Hepatocyte (in vitro differentiated cells): ENCODE measurements around the gene TRMT11.

Experiments used
- EZH2 ChIP-seq: fragments of 200-600 bp; sonication (generic); IDR thresholded peaks from 2 replicates; pipeline ENCODE4 v1.6.1; 2016; ENCODE audit warnings: antibody characterized with exemption, mild to moderate bottlenecking, borderline replicate concordance
- EZH2phosphoT487 ChIP-seq: fragments of 200-600 bp; sonication (generic); IDR thresholded peaks from one replicate; pipeline ENCODE4 v1.6.1; 2018; ENCODE audit warnings: antibody characterized with exemption, mild to moderate bottlenecking, low read depth, moderate library complexity; ENCODE audit not compliant: unreplicated experiment, severe bottlenecking
- TF ChIP-seq, protein P1 (sequence below): fragments of 200-600 bp; sonication (generic); IDR thresholded peaks from 2 replicates; pipeline ENCODE4 v1.5.1; 2016; ENCODE audit warnings: antibody characterized with exemption, mild to moderate bottlenecking; ENCODE audit not compliant: poor library complexity

DNA sequence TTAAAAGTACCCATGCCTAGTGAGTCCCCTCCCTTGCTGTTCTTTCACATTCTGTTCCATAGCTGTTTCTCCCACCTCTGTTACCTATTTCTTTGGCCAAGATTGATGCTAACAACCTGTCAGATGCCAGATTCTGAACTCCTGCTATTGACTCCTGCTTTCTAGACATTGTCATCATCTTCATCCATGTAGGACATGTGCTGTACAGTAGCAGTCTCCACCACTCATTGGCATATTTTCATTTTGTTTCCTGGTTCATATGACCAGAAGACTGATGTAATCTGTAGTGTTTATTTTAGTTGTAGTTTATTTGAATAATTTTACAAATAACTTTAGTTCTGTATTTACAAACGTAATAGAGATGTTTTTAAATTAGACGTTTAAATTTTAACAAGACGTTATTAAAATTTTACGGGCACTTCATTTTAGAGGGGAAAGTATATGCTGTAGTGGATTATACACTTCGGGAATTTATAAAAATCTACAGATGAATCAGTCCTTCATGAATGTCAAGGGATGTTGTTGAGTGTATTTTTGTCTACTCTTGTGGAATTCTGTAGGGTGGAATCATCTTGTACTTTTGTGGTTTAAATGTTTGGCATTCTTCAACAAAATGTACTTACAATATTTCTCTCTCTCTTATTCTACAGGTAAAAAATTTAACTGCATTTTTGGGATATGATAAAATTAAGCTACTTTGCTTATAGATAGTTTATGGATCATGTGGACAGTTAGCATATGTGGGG, 34.1 kb downstream of the TRMT11 start:
- TF ChIP-seq, protein P1, sequence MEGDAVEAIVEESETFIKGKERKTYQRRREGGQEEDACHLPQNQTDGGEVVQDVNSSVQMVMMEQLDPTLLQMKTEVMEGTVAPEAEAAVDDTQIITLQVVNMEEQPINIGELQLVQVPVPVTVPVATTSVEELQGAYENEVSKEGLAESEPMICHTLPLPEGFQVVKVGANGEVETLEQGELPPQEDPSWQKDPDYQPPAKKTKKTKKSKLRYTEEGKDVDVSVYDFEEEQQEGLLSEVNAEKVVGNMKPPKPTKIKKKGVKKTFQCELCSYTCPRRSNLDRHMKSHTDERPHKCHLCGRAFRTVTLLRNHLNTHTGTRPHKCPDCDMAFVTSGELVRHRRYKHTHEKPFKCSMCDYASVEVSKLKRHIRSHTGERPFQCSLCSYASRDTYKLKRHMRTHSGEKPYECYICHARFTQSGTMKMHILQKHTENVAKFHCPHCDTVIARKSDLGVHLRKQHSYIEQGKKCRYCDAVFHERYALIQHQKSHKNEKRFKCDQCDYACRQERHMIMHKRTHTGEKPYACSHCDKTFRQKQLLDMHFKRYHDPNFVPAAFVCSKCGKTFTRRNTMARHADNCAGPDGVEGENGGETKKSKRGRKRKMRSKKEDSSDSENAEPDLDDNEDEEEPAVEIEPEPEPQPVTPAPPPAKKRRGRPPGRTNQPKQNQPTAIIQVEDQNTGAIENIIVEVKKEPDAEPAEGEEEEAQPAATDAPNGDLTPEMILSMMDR, result no peak
- TF ChIP-seq EZH2phosphoT487 (no peak), EZH2 (no peak)
